K562 (cell line): ENCODE results near the gene TAF11L2.
"Not testable (repeated sequence)": the region's sequence is repeated elsewhere in the genome, so short reads cannot be mapped to it uniquely, and the experiment has no call there.

Source experiments
- ATF2 ChIP-seq: sonication (generic); formaldehyde crosslinking; IDR thresholded peaks from 2 replicates; pipeline ENCODE4 v1.8.1; 2022; ENCODE audit warnings: missing genetic modification reagents
- KAT2B ChIP-seq: IDR thresholded peaks from one replicate; pipeline ENCODE4 v1.6.1; 2012; ENCODE audit warnings: low read depth, mild to moderate bottlenecking, control low read depth, inconsistent platforms, low read length, moderate library complexity
- RAD21 ChIP-seq, 2 experiments: fragments of 250-450 bp in 1 of 2; fragments of 450-650 bp in 1 of 2; sonication (Bioruptor Pico) in 1 of 2; formaldehyde crosslinking in 1 of 2; IDR thresholded peaks in 1 of 2; conservative IDR thresholded peaks in 1 of 2; 2 replicates each; pipeline versions ENCODE4 v1.4.0 to v1.8.0; 2020 to 2022; ENCODE audit warnings: mild to moderate bottlenecking in 2 of 2, moderate library complexity in 1 of 2
- SIN3A ChIP-seq, 2 experiments: fragments of 150-350 bp in 1 of 2; IDR thresholded peaks; 2 replicates each; pipeline ENCODE4 v1.6.1; 2011 to 2016; ENCODE audit warnings: borderline replicate concordance in 2 of 2, low read depth in 2 of 2, low read length in 2 of 2, mild to moderate bottlenecking in 2 of 2, moderate library complexity in 2 of 2; ENCODE audit not compliant: control insufficient read depth in 1 of 2

DNA sequence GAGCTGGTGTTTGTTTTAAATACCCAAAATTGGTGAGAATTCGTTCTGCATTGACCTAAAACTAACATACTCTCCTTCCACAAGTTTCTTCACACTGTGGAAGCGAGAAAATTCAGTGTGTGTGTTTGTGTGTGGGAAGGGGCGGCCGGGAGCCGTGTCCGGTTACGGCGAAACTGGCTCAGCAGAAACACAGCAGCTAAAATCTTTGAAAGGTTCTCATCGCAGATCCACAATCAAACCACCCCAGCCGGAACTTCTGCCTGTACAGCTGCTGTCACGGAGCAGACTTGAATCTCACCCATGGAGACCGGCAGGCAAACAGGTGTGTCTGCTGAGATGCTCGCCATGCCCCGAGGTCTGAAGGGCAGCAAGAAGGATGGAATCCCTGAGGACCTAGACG, 26.9 kb downstream of the TAF11L2 start, which contains the start of gene TAF11L5:
- TF ChIP-seq RAD21 (CRISPR knock-in tag; conservative IDR thresholded peaks at IDR 0.05 in 1 of 2, IDR thresholded peaks at IDR 0.05 in 1 of 2); ATF2; KAT2B; SIN3A (IDR thresholded peaks at IDR 0.05; ENCODE audit: borderline replicate concordance in 2 of 2, control insufficient read depth in 1 of 2, low read depth in 2 of 2, low read length in 2 of 2): not testable (repeated sequence)
